ENCODE data around the gene RAMP3. TPM values are rescaled to one million over a fixed set of nuclear protein-coding genes. Genes with fewer than 3 reads are reported as not detected.

Gene RAMP3
- total RNA-seq, 1 donor from 2014 or later = 0.14 TPM

- peaks cover 3% of the 10 kb centered on the region for H3K4me1 Mint-ChIP-seq (ENCODE audit: low read depth)
- H3K36me3 Mint-ChIP-seq (ENCODE audit: low read depth) = no peaks in the 10 kb centered on the region
- peaks cover 38% of the 10 kb centered on the region for H3K27me3 Mint-ChIP-seq (ENCODE audit: low read depth)
- H3K27ac Mint-ChIP-seq = no peak overlapping the region
- no peaks in the 10 kb centered on the region for H3K9me3 Mint-ChIP-seq
- intact Hi-C loops (cut with micrococcal nuclease) = no loop called here
- no peak for DNase-seq (ENCODE audit: low spot score)
- H3K4me3 Mint-ChIP-seq (ENCODE audit: low read depth) = no peak overlapping the region
Measured at GRCh38 chr7:45230611-45231165, 73.1 kb downstream of the RAMP3 start.

- Mint-ChIP-seq H3K4me1 (ENCODE audit: low read depth) (peaks cover 3% of the 10 kb centered on the region), H3K27ac (no peak overlapping the region), H3K4me3 (ENCODE audit: low read depth) (no peak overlapping the region), H3K9me3 (no peaks in the 10 kb centered on the region), H3K36me3 (ENCODE audit: low read depth) (no peaks in the 10 kb centered on the region), H3K27me3 (ENCODE audit: low read depth) (peaks cover 36% of the 10 kb centered on the region)
- intact Hi-C loops (cut with micrococcal nuclease) = no loop called here
- no peak for DNase-seq (ENCODE audit: low spot score)
Measured at GRCh38 chr7:45233249-45233775, 75.7 kb downstream of the RAMP3 start.

Other genes starting within 250 kb of the RAMP3 start
- 442 and 450 TPM in 2 replicates for gene MYO1G, start 178.8 kb upstream of the RAMP3 start, total RNA-seq
- gene CCM2, start 157.6 kb upstream of the RAMP3 start, total RNA-seq = 61.3 and 61.7 TPM in 2 replicates
- gene NACAD, start 68.8 kb upstream of the RAMP3 start, total RNA-seq = 0.30 and 0.52 TPM in 2 replicates
- gene TBRG4, start 46.1 kb upstream of the RAMP3 start, total RNA-seq = 167 and 180 TPM in 2 replicates